Activated T-helper 1 cell treated with Interleukin-2 at 50 U/mL for 16 hours (primary cell): ENCODE results near the gene TRIM24.

Experiments
- DNase-seq: peaks from one replicate; pipeline ENCODE4 v3.0.0-alpha.2; 2020; ENCODE audit warnings: low read depth

Gene TRIM24

GRCh38 chr7:138538997-138539644 lies 79.1 kb downstream of the TRIM24 start:
- no peak for DNase-seq

- DNase-seq, result no peak
These were observed 82.1 kb downstream of the TRIM24 start for GRCh38 chr7:138542183-138542582.

GRCh38 chr7:138543739-138544138 lies 83.7 kb downstream of the TRIM24 start:
- DNase-seq, result no peak

- no peak for DNase-seq
These were observed 85.1 kb downstream of the TRIM24 start for GRCh38 chr7:138545123-138545522.

GRCh38 chr7:138546064-138546619 lies 86.1 kb downstream of the TRIM24 start:
- no peak for DNase-seq

GRCh38 chr7:138546829-138547228 lies 86.8 kb downstream of the TRIM24 start:
- DNase-seq, result no peak

- no peak for DNase-seq
These were observed 89.0 kb downstream of the TRIM24 start for GRCh38 chr7:138549082-138549481.

- DNase-seq, result no peak
These were observed 90.3 kb downstream of the TRIM24 start for GRCh38 chr7:138550337-138550736.

GRCh38 chr7:138551102-138551501 lies 91.0 kb downstream of the TRIM24 start:
- DNase-seq, result no peak

GRCh38 chr7:138553805-138554204 lies 93.7 kb downstream of the TRIM24 start:
- DNase-seq, result no peak

- no peak for DNase-seq
These were observed 94.6 kb downstream of the TRIM24 start for GRCh38 chr7:138554674-138555073.

GRCh38 chr7:138555684-138556083 lies 95.6 kb downstream of the TRIM24 start:
- DNase-seq, result no peak

GRCh38 chr7:138556771-138557484 lies 96.9 kb downstream of the TRIM24 start:
- no peak for DNase-seq

- no peak for DNase-seq
These were observed 99.4 kb downstream of the TRIM24 start for GRCh38 chr7:138559448-138559847.

- DNase-seq, result no peak
These were observed 103.7 kb downstream of the TRIM24 start for GRCh38 chr7:138563808-138564207.

- DNase-seq, result no peak
These were observed 104.3 kb downstream of the TRIM24 start for GRCh38 chr7:138564365-138564764.

GRCh38 chr7:138565071-138565450 lies 105.0 kb downstream of the TRIM24 start:
- no peak for DNase-seq

- DNase-seq, result no peak
These were observed 105.5 kb downstream of the TRIM24 start for GRCh38 chr7:138565451-138566114.

- DNase-seq, result no peak
These were observed 108.6 kb downstream of the TRIM24 start for GRCh38 chr7:138568655-138569054.

- DNase-seq, result no peak
These were observed 109.4 kb downstream of the TRIM24 start for GRCh38 chr7:138569418-138569817.

- DNase-seq, result no peak
These were observed 110.7 kb downstream of the TRIM24 start for GRCh38 chr7:138570715-138571114.

- no peak for DNase-seq
These were observed 113.7 kb downstream of the TRIM24 start for GRCh38 chr7:138573741-138574140.

- no peak for DNase-seq
These were observed 115.9 kb downstream of the TRIM24 start for GRCh38 chr7:138575897-138576428.
